Vagina (tissue), 2 donors: Measurements from ENCODE around the gene LINC01488.

Source experiments
- CTCF ChIP-seq, 3 experiments: fragments of 450-650 bp in 2 of 3; fragments of 200-600 bp in 1 of 3; sonication (generic) in 1 of 3; IDR thresholded peaks; one replicate each; pipeline ENCODE4 v1.5.1; 2017 to 2019; ENCODE audit warnings: antibody characterized with exemption in 3 of 3, mild to moderate bottlenecking in 2 of 3, moderate library complexity in 2 of 3
- POLR2A ChIP-seq, 2 donors: fragments of 450-650 bp; IDR thresholded peaks; one replicate each; pipeline ENCODE4 v1.6.1; 2017; ENCODE audit warnings: antibody characterized with exemption in 2 of 2, mild to moderate bottlenecking in 2 of 2, moderate library complexity in 2 of 2

GRCh38 chr11:69524991-69525411 is 43.5 kb downstream of the LINC01488 start:
- TF ChIP-seq CTCF (IDR thresholded peaks at IDR 0.05): no peak
- TF ChIP-seq POLR2A (IDR thresholded peaks at IDR 0.05): no peak
